CD14-positive monocyte (primary cell): ENCODE data around the gene IQUB. TPM values are rescaled to one million over a fixed set of nuclear protein-coding genes. Genes with fewer than 3 reads are reported as not detected.

ENCODE experiments used
- DNase-seq, 3 donors: peaks; one replicate each; pipeline ENCODE4 v3.0.0-alpha.2; 2011 to 2022
- H2AFZ ChIP-seq: 2 replicates; pipeline ENCODE4 v1.6.0; 2012; ENCODE audit warnings: mild to moderate bottlenecking, low read depth, low read length, inconsistent platforms; ENCODE audit not compliant: insufficient read depth, poor library complexity, severe bottlenecking
- H3K27ac ChIP-seq, 2 donors: 1 replicate in 1 of 2; 2 replicates in 1 of 2; pipeline ENCODE4 v1.5.1; 2012 to 2013; ENCODE audit warnings: low read length in 2 of 2, control low read depth in 1 of 2, inconsistent platforms in 1 of 2, low read depth in 1 of 2, mild to moderate bottlenecking in 1 of 2
- H3K27me3 ChIP-seq, 2 donors: one replicate each; pipeline versions ENCODE4 v1.6.0 to v1.6.1; 2011 to 2013; ENCODE audit warnings: low read length in 2 of 2; ENCODE audit not compliant: control insufficient read depth in 2 of 2, insufficient read depth in 2 of 2
- H3K36me3 ChIP-seq, 2 donors: replicated peaks in 1 of 2; 1 replicate in 1 of 2; 2 replicates in 1 of 2; pipeline versions ENCODE4 v1.5.1 to v1.6.1; 2012 to 2013; ENCODE audit warnings: low read length in 2 of 2, control low read depth in 1 of 2, inconsistent platforms in 1 of 2, mild to moderate bottlenecking in 1 of 2; ENCODE audit not compliant: insufficient read depth in 2 of 2, control insufficient read depth in 1 of 2
- H3K4me1 ChIP-seq, 2 donors: 1 replicate in 1 of 2; 2 replicates in 1 of 2; pipeline versions ENCODE4 v1.5.1 to v1.6.1; 2012 to 2013; ENCODE audit warnings: low read length in 2 of 2, control low read depth in 1 of 2, inconsistent platforms in 1 of 2, mild to moderate bottlenecking in 1 of 2, moderate library complexity in 1 of 2; ENCODE audit not compliant: insufficient read depth in 2 of 2, control insufficient read depth in 1 of 2
- H3K4me2 ChIP-seq: replicated peaks from 2 replicates; pipeline ENCODE3; 2012; ENCODE audit warnings: low read length, moderate library complexity, mild to moderate bottlenecking; ENCODE audit not compliant: poor library complexity, severe bottlenecking; ENCODE audit errors: extremely low read depth
- H3K4me3 ChIP-seq, 3 experiments: fragments of 200-600 bp in 1 of 3; sonication (generic) in 1 of 3; replicated peaks in 1 of 3; 1 replicate in 2 of 3; 2 replicates in 1 of 3; pipeline ENCODE4 v1.5.1; 2011 to 2013; ENCODE audit warnings: low read length in 3 of 3, mild to moderate bottlenecking in 3 of 3, control low read depth in 2 of 3, low read depth in 2 of 3, inconsistent platforms in 1 of 3, moderate library complexity in 1 of 3
- H3K79me2 ChIP-seq: 2 replicates; pipeline ENCODE4 v1.6.0; 2012; ENCODE audit warnings: mild to moderate bottlenecking, control low read depth, inconsistent platforms, low read length, moderate library complexity; ENCODE audit not compliant: insufficient read depth
- H3K9ac ChIP-seq: 2 replicates; pipeline ENCODE4 v1.6.0; 2017; ENCODE audit warnings: low read length, mild to moderate bottlenecking; ENCODE audit not compliant: insufficient read depth, poor library complexity, severe bottlenecking
- H3K9me3 ChIP-seq, 2 donors: replicated peaks in 1 of 2; 1 replicate in 1 of 2; 2 replicates in 1 of 2; pipeline versions ENCODE4 v1.5.1 to v1.6.1; 2012 to 2013; ENCODE audit warnings: low read length in 2 of 2, control low read depth in 1 of 2; ENCODE audit not compliant: control insufficient read depth in 1 of 2, insufficient read depth in 1 of 2
- H4K20me1 ChIP-seq: 2 replicates; pipeline ENCODE4 v1.6.0; 2012; ENCODE audit warnings: mild to moderate bottlenecking, low read length, control low read depth, moderate library complexity; ENCODE audit not compliant: insufficient read depth
- H3K27ac Mint-ChIP-seq, 7 donors: one replicate each; pipeline ENCODE4 v1.8.0; 2020; ENCODE audit warnings: mild to moderate bottlenecking in 7 of 7, mixed read lengths in 7 of 7, moderate library complexity in 6 of 7, inconsistent platforms in 2 of 7
- H3K27me3 Mint-ChIP-seq, 3 donors: one replicate each; pipeline ENCODE4 v1.8.0; 2021 to 2022; ENCODE audit warnings: low read depth in 3 of 3, mild to moderate bottlenecking in 3 of 3, mixed read lengths in 3 of 3, moderate library complexity in 3 of 3, inconsistent platforms in 1 of 3
- H3K36me3 Mint-ChIP-seq, 2 donors: one replicate each; pipeline ENCODE4 v1.8.0; 2020; ENCODE audit warnings: mixed read lengths in 2 of 2, inconsistent platforms in 1 of 2, mild to moderate bottlenecking in 1 of 2
- H3K4me1 Mint-ChIP-seq: one replicate; pipeline ENCODE4 v1.8.0; 2020; ENCODE audit warnings: mild to moderate bottlenecking, mixed read lengths
- H3K4me3 Mint-ChIP-seq, 2 donors: one replicate each; pipeline ENCODE4 v1.8.0; 2020; ENCODE audit warnings: mild to moderate bottlenecking in 2 of 2, mixed read lengths in 2 of 2, moderate library complexity in 1 of 2
- H3K9me3 Mint-ChIP-seq, 7 donors: one replicate each; pipeline ENCODE4 v1.8.0; 2020 to 2022; ENCODE audit warnings: mixed read lengths in 7 of 7, mild to moderate bottlenecking in 6 of 7, moderate library complexity in 6 of 7, inconsistent platforms in 2 of 7
- WGBS: methylation state at CpG from one replicate; pipeline ENCODE4 v1.1.5; 2013; ENCODE audit warnings: missing lambda C conversion rate; ENCODE audit not compliant: insufficient coverage; 5-methylcytosine and 5-hydroxymethylcytosine counted together
- intact Hi-C, 2 donors: fragments of 100-400 bp; cut with micrococcal nuclease; formaldehyde crosslinking; loops; one replicate each; pipeline versions ENCODE4 v1.15.0 to v1.15.1; 2023
- polyA plus RNA-seq, 3 donors: library from polyadenylated mRNA; depleted of rRNA in 1 of 3; unstranded in 2 of 3; stranded (reverse) in 1 of 3; fragments of 300-500 nt in 2 of 3; fragments of >200 nt in 1 of 3; fragmentation: Illumina TruSeq in 2 of 3; gene quantifications; 1 replicate in 2 of 3; 2 replicates in 1 of 3; pipeline ENCODE4 v1.2.3, GENCODE V29; 2012 to 2021
- TF ChIP-seq, protein P1 (sequence below): fragments of 200-600 bp; IDR thresholded peaks from one replicate; pipeline ENCODE4 v1.8.0; 2022; ENCODE audit warnings: antibody characterized with exemption, mild to moderate bottlenecking

IQUB gene
- polyA plus RNA-seq, 3 donors = 0.07 TPM; not detected in 2

DNA sequence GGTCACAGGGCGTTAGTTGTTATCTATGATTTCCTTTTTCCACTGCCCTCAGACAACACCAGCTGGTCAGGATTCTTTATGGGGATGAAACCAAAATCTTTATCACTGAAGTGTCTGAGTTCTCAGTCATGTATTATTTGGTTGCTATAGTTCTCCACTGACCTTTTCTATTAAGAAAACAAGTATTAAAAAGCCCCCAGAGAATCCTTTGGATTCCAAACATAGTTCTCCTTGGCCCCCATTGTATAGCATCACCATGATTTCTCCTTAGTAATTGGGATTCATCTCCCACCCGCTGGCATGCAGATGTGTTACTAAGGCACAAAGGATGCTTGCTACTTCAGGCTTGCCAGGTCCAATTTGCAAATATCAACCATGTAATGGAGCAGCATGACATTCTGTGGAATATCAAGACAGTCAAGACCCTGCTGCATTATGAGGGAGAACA is 94.3 kb downstream of the IQUB start:
- Histone ChIP-seq H3K9me3 (peaks cover 0 to 4% of the 10 kb centered on the region in 2 donors), H3K36me3 (no peaks in the 10 kb centered on the region), H3K27me3 (no peaks in the 10 kb centered on the region), H2AFZ (no peak overlapping the region), H3K9ac (no peak overlapping the region), H3K27ac (no peak overlapping the region), H3K79me2 (no peaks in the 10 kb centered on the region), H3K4me3 (no peak overlapping the region), H3K4me1 (no peaks in the 10 kb centered on the region), H4K20me1 (no peaks in the 10 kb centered on the region), H3K4me2 (no peak overlapping the region)
- TF ChIP-seq, protein P1, sequence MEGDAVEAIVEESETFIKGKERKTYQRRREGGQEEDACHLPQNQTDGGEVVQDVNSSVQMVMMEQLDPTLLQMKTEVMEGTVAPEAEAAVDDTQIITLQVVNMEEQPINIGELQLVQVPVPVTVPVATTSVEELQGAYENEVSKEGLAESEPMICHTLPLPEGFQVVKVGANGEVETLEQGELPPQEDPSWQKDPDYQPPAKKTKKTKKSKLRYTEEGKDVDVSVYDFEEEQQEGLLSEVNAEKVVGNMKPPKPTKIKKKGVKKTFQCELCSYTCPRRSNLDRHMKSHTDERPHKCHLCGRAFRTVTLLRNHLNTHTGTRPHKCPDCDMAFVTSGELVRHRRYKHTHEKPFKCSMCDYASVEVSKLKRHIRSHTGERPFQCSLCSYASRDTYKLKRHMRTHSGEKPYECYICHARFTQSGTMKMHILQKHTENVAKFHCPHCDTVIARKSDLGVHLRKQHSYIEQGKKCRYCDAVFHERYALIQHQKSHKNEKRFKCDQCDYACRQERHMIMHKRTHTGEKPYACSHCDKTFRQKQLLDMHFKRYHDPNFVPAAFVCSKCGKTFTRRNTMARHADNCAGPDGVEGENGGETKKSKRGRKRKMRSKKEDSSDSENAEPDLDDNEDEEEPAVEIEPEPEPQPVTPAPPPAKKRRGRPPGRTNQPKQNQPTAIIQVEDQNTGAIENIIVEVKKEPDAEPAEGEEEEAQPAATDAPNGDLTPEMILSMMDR = no peak
- Mint-ChIP-seq H3K27ac (no peak overlapping the region), H3K4me3 (no peak overlapping the region), H3K9me3 (peaks cover 0 to 10% (median 2%) of the 10 kb centered on the region in 7 donors), H3K36me3 (no peaks in the 10 kb centered on the region), H3K27me3 (peaks cover 0 to 3% (median 0%) of the 10 kb centered on the region in 3 donors), H3K4me1 (no peaks in the 10 kb centered on the region)
- no peak for DNase-seq
- intact Hi-C loops = no loop called here
- WGBS = no CpG with 5 or more reads among the region's 2 CpGs

DNA sequence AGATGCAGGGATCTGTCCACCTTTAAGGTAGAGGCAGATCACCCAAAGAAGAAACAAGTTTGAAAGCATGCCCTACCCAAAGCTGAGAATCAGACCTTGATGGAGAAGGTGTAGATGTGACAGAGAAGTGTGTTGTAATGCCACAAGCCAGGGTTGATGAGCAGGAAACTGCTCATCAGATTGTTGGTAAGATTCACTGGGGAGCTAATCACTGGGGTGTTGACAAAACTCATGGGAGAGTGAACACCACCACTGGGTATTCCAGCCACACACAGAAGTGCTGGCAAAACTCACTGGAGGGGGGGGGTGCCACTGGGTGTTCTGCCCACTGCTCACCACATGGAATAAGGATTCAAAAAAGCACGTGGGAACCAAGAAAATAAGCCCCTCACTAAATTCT is 95.2 kb downstream of the IQUB start:
- no peaks in the 10 kb centered on the region for H3K4me1 ChIP-seq
- no peaks in the 10 kb centered on the region for H3K36me3 ChIP-seq
- WGBS = no CpG with 5 or more reads among the region's 1 CpG
- no peaks in the 10 kb centered on the region for H3K27me3 ChIP-seq
- no peak overlapping the region for H3K27ac ChIP-seq
- H3K9me3 Mint-ChIP-seq = peaks cover 0 to 10% (median 2%) of the 10 kb centered on the region in 7 donors
- intact Hi-C loops = no loop called here
- H3K79me2 ChIP-seq = no peaks in the 10 kb centered on the region
- no peak overlapping the region for H3K4me2 ChIP-seq
- no peak overlapping the region for H3K4me3 ChIP-seq
- H3K9ac ChIP-seq = no peak overlapping the region
- H3K27me3 Mint-ChIP-seq = peaks cover 0 to 3% (median 0%) of the 10 kb centered on the region in 3 donors
- H3K4me1 Mint-ChIP-seq = no peaks in the 10 kb centered on the region
- DNase-seq = no peak
- no peaks in the 10 kb centered on the region for H4K20me1 ChIP-seq
- TF ChIP-seq, protein P1 = no peak
- no peak overlapping the region for H2AFZ ChIP-seq
- no peak overlapping the region for H3K4me3 Mint-ChIP-seq
- H3K36me3 Mint-ChIP-seq = no peaks in the 10 kb centered on the region
- H3K27ac Mint-ChIP-seq = no peak overlapping the region
- H3K9me3 ChIP-seq = peaks cover 0 to 4% of the 10 kb centered on the region in 2 donors
